ENCODE measurements around the gene GSG1. TPM values are rescaled to one million over a fixed set of nuclear protein-coding genes. Genes with fewer than 3 reads are reported as not detected.

Gene GSG1
- total and polyA plus RNA-seq, 4 donors: not detected

Other genes starting within 250 kb of the GSG1 start
- 100 to 1,000 TPM; 212 to 418 TPM for gene GPRC5A, start 212.1 kb downstream of the GSG1 start, total RNA-seq
- 100 to 1,000 TPM; 117 to 131 TPM for gene GPRC5A, start 212.1 kb downstream of the GSG1 start, polyA plus RNA-seq
- gene GPRC5D, start 151.5 kb downstream of the GSG1 start, total RNA-seq: not detected
- under 1 TPM; 0.14 to 0.30 TPM for gene GPRC5D, start 151.5 kb downstream of the GSG1 start, polyA plus RNA-seq
- 10 to 100 TPM; 40.5 to 62.7 TPM for gene HEBP1, start 103.4 kb downstream of the GSG1 start, total RNA-seq
- gene HEBP1, start 103.4 kb downstream of the GSG1 start, polyA plus RNA-seq: 10 to 100 TPM; 48.2 to 59.1 TPM
- gene FAM234B, start 59.3 kb downstream of the GSG1 start, total RNA-seq: 10 to 100 TPM in 1 of 2 donors, 1 to 10 TPM in 1; 9.0 to 10.4 TPM
- 1 to 10 TPM; 1.4 to 3.6 TPM for gene FAM234B, start 59.3 kb downstream of the GSG1 start, polyA plus RNA-seq
- gene EMP1, start 93.1 kb upstream of the GSG1 start, total RNA-seq: 100 to 1,000 TPM in 1 of 2 donors, 10 to 100 TPM in 1; 67.5 to 348 TPM
- gene EMP1, start 93.1 kb upstream of the GSG1 start, polyA plus RNA-seq: 100 to 1,000 TPM in 1 of 2 donors, 10 to 100 TPM in 1; 91.7 to 243 TPM

Data from lung (tissue), 4 donors.